GM18517 (cell line): ENCODE measurements around the gene EPS8.
"Not testable (repeated sequence)": the region's sequence is repeated elsewhere in the genome, so short reads cannot be mapped to it uniquely, and the experiment has no call there.

Experiments used
- ATAC-seq: cut with Tn5 transposase; IDR thresholded peaks from one replicate; pipeline ENCODE4 v1.9.1; 2021; ENCODE audit warnings: mild to moderate bottlenecking, moderate library complexity; ENCODE audit not compliant: unreplicated experiment

Gene EPS8

DNA sequence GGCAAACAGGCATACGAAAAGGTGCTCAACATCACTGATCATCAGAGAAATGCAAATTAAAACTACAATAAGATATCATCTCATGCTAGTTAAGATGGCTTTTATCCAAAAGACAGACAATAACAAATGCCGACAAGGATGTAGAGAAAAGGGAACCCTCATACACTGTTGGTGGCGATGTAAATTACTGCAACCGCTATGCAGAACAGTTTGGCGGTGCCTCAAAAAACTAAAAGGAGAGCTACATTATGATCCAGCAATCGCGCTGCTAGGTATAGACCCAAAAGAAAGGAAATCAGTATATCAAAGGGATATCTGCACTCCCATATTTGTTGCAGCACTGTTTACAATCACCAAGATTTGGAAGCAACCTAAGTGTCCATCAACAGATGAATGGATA lies 27.0 kb downstream of the EPS8 start:
- not testable (repeated sequence) for ATAC-seq

DNA sequence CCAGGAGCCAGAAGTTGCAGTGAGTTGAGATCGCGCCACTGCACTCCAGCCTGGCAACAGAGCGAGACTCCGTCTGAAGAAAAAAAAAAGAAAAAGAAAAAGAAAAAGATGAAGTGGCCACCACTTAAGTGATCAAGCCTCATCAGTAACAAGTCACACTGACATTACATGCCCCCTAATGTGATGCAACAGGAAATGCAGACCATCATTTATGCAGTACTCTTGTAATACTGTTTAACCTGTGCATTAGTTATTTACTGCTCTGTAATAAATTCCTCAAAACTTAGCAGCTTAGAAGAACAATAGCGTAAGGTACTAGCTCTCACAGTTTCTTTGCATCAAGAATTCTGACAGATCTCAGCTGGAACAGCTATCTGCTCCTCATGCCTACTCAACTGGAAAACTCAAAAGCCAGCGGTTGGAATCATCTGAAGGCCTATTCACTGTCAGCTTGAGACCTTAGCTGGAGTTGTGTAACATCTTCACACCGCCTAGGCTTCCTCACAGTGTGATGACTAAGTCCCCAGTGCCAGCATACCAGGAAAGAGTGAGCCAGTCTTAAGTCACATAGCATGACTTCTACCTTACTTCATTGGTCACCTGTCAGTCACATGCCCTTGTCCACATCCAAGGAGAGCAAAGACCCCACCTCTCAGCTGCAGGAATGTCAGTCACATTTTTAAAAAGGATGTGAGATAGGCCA lies 31.5 kb downstream of the EPS8 start:
- no peak for ATAC-seq

DNA sequence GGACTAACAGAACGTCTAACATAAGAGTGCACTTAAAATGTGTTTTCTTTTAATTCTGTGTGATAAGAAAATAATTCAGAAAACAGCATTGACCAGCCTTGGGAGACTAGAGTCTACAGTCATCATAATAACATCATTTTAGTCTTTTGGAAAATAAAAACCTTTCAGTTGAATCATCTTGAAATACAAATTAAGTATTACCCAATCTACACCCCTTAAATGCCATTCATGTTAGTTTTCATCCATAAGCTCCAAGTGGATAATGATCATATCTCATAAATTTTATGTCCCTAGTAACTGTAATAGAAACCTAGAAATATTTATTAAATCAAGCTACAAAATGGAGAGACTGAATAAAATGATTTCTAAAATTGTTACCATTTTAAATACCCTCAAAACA lies 32.4 kb downstream of the EPS8 start:
- no peak for ATAC-seq

DNA sequence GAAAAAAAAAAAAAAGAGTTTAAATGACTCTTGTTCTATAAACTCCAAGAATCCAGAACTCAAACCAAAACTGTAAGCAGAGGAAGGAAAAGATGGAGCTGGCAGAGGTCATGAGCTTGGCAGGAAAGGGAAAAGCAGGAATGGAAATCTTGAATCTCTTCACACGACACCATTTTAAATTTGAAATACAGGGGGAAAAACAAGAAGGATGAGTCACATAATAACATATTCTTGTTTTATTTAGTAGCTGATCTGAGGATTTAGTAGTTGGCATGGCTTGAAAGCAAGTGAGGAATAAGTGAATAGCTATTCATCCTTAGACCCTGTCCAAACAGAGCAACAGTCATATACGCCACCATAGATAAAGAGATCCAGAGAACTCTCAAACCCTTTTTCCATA lies 35.0 kb downstream of the EPS8 start:
- no peak for ATAC-seq

DNA sequence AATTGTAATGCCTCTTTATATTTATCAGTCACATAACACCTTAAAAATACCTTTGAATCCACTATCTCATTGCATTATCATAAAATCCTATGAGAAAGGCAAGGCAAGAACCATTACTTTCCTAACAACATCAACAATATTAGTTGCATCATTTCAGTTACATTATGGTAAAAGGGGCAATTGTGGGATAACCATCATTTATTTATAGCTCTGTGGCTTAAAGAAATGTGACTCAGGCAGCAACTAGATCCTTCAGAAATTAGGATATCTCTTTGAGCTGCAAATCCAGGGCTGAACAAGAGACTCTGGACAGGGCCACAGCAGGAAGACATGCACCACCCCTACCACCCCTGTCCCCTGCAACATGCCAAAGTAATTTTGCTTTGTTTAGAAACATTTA lies 36.4 kb downstream of the EPS8 start:
- ATAC-seq = no peak

DNA sequence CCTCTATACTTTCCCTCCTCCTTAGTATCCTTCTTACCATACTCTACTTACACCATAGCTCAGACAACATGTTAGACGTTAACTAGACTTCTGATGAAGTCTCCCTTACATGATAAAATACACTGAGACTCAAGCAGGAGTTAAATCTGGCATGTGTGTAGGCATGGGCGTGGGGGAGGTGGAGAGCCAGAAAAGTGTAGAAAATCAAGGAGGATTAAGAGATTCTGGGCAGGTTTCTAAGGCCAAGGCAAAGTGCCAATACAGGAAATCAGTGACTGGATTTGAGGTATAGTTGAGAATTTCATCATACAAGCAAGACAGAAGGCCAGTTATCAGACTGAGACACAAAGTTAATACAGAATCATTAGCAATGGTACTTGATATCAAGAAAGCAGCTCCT lies 37.4 kb downstream of the EPS8 start:
- no peak for ATAC-seq

DNA sequence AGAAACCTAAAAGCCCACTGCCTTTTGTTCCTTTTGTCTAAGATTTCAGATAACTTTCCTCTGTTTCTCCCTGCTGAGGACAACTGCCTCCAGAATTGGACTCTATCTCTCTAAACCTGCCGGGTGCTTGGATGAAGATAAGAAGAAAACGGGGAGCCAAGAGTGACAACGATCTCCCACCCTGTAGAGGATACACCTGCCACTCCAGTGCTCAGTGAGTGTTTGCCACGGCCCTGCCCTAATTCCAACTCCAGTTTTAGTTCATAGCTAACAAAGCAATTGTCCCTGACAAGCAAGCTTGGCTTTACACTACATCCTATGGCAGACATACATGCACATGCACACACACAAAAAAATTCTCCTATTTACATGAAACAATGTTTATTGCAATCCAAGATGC lies 39.3 kb downstream of the EPS8 start:
- ATAC-seq = no peak

DNA sequence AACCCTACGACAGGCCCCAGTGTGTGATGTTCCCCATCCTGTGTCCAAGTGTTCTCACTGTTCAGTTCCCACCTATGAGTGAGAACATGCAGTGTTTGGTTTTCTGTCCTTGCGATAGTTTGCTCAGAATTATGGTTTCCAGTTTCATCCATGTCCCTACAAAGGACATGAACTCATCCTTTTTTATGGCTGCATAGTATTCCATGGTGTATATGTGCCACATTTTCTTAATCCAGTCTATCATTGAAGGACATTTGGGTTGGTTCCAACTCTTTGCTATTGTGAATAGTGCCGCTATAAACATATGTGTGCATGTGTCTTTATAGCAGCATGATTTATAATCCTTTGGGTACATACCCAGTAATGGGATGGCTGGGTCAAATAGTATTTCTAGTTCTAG lies 47.3 kb downstream of the EPS8 start:
- not testable (repeated sequence) for ATAC-seq

DNA sequence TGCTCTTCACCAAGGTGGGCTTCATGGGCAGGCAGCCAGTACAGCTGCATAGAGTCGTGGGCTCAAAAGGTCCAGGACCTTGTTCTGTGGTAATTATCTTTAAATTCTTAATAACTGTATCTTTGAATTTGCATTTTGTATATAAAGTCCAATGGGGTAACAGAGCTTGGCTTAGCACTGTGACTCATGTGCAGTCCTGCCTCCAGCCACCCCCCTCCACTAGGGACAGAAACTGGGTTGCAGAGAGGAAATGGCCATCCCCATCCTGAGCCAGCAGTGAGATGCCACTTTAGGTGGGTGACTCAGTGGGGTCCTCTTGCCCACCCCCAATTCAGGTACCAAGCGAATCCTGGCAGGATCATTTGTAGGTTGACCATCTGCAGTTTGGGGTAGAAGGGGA lies 48.1 kb downstream of the EPS8 start:
- no peak for ATAC-seq

DNA sequence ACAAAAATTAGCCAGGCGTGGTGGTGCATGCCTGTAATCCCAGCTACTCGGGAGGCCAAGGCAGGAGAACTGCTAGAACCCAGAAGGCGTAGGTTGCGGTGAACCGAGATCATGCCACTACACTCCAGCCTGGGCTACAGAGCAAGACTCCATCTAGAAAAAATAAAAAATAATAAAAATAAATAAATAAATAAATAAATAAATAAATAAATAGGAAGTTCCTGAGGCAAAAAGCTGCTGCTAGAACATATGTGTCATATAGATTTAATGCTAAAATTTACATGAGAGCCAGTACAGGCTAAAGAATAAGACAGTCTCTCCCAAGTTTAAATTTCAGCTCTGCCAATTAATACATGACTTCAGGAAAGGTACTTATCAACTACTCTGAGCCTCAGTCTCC lies 48.8 kb downstream of the EPS8 start:
- ATAC-seq = not testable (repeated sequence)

DNA sequence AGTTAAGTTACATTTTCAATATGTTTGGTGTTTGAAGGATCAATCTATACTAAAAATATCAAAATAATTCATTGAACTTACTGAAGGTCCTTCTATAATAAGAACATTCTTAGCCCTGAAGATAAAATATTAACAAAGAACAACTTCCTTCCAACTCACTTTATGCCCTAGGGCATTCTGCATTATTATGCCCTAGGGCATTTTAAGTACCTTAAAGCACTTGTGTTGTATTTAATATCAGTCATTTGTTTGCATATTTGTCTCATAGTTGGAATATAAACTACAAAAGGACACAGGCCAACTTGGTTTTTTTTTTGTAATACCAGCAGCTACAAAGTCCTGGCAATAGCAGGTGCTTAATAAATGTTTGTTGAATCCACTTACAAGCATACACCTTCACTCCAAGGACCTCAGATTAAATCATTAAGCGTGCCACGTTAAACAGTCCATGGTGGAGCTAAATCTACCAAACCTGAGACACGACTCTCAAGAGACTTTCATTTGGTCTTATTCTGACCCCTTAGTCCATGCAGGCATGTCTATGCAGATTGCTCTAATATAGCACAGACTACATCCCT lies 50.7 kb downstream of the EPS8 start:
- ATAC-seq = no peak

DNA sequence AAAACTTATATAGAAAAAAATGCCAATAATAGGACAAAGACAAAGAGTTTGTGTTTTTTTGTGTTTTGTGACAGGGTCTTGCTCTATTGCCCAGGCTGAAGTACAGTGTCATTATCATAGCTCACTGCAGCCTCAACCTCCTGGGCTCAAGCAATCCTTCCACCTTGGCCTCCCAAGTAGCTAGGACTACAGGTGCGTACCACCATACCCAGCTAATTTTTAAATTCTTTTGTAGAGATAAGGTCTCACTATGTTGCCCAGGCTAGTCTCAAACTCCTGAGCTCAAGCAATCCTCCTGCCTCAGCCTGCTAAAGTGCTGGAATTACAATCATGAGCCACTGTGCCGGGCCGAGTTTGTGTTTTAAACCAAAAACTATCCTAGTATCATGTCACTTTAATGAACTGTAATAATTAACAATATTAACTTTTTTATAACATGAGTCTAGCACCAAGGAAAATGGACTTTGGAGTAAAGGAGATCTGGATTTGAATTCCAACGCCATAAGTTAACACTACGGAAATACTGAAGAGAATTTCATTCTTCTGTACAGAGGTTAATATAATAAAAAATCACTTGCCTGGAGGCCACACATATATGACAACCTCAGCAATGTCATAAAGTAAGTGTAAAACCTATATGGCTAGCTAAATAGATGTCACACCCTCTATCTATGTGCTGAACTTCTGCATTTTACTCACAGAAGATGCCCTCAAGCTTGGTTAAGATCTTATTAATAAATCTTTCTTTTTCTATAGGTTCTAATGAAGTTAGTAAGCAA lies 53.2 kb downstream of the EPS8 start:
- no peak for ATAC-seq

DNA sequence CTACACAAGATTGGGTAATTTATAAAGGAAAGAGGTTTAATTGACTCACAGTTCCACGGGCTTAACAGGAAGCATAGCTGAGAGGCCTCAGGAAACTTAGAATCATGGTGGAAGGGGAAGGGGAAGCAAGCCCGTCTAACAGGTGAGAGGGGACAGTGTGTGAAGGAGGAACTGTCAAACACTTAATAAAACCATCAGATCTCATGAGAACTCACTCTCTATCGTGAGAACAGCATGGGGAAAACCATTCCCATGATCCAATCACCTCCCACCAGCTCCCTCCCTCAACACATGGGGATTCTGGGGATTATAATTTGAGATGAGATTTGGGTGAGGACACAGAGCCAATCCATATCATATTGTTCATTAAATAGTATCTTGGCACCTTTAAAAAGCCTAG lies 56.1 kb downstream of the EPS8 start:
- ATAC-seq = peak; percentile 36

DNA sequence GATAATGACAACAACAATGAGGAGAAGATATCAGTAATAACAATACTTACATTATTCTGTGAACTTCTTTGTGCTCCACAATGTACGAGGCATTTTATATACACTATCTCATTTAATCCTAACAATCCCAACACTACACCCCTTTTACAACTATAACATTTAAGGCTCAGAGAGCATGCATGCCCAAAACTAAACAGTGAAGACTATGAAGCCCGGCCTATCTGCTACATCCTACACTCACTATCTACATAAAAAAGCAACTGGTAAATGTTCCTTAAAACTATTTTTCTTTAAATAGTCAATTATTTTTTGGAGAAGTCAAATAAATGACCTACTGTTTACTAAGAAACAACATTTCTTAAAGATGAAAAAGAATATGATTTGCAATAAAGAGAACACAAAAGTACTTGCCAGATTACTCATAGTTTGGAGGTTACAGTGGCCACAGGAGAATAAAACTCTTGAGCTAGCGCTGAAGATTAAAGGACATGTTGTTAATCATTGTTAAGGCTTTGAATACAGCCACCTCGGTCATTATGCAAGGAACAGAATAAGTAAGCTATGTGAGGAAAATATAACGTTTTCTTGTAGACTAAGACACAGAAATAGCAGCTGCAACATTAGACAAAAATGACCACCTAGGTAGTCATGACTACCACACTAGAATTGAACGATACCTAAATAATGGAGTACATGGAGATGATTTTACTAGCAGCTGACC lies 56.7 kb downstream of the EPS8 start:
- peak; percentile 83 for ATAC-seq

DNA sequence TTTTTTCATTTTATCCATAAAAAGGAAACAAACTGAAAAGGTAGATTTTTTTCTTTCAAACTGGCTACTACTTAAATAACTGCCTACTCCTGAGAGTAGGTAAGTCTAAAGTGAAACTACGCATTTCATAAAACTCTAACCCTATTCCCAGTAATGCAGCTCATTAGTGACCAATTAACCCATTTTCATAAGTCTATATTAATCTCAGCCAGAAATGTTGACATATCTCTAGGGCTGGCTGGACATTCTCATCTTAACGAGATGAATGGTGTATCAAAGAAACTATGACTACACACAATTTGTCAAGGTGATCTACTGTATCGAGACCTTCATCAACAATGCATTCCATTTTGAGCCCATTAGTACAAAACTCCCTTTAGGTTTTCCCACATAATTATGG lies 57.2 kb downstream of the EPS8 start:
- no peak for ATAC-seq

DNA sequence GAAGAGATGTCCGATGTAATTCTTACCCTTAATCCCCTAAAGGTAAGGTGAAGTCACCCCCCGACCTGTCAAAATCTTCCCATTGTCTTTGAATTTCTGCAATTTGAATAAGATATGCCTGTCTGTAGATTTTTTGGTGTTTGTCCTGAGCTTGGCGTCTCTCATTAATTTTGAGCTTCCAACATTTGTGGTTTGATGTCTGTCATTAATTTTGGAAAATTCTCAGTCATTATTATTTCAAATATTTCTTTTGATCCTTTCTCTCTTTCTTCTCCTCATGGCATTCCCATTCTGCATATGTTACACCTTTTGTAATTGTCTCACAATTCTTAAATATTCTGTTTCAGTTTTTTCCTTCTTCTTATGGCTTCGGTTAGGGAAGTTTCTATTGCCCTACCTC lies 60.1 kb downstream of the EPS8 start:
- no peak for ATAC-seq

DNA sequence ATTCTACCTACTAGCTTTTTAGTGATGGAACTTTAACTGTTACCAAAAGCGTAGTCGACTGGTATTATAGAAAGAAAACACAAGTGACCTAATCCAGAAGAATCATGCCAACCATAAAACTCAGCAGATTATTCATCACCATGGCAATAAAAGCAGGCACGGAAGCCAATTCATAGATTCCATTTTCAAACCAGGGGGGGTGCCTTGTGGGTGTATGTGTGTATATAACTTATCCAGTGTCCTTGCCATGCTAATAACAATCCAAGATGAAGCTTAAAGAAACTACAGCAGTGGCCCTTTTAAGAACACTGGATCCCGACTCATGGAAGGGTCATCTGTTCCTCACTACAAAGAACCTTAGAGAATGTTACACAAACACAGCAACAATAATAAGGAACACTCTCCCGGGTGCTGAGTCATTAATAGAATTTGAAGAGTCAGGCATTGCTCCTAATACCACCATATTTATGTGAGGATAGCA lies 61.0 kb downstream of the EPS8 start:
- ATAC-seq = no peak

DNA sequence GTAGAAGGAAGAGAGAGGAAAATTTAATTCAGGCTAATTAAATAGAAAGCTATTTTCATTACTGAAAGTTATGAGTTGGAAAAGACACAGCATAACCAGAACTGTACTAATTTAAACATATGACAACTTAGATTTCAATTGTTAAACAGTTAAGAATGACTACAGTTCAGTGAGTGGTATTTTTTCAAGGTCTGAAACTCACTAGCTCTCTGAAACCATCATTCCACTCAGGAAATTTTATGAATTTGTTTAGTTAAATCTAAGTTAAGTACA lies 62.4 kb downstream of the EPS8 start:
- no peak for ATAC-seq

DNA sequence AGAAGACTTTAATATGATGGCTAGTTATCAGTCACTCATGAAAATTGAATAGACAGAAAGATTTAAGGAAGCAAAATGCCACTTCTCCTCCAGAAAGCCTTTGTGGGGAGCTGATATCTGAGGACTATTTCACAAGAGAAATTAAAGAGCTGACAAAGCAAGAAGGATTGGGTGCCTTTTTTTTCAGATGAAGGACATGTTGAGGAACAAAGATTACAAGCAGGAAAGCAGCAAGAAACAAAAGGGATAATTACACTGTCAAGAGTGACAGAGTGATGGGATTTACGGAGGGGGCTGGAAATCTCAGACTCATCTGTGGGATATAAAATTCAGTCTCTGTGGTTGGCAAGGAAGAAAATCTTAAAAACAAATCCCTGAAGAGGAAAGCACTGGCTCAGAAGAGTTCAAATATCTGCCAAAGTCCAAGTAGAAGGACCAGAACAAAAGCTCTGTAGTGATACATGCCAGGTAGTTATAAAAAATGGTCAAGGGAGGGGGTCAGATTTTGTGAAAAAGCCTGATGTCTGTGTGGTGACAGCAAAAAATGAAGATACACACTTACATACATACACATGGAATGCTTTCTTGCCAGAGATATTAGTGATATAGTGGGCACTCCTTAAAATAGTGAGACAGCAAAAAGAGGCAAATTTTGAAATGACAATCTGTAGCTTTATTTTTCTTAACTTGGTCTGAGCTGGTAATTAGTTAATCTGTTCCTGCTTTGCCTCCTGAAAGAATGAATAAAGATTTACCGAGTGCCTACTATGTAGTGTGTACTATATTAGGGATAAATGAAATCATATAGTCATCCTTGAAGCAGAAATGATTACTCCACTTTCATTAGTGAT lies 62.9 kb downstream of the EPS8 start:
- ATAC-seq = no peak

DNA sequence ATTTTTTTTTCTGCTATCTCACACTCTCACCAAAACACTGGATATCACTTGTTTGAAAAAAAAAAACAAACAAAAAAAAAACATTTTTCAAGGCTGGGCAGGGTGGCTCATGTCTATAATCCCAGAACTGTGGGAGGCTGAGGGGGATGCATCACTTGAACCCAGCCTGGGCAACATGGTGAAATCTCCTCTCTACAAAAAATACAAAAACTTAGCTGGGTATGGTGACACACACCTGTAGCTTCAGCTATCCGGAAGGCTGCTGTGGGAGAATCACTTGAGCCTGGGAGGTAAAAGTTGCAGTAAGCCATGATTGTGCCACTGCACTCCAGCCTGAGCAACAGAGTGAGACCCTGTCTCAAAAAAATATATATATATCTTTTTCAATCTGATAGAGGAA lies 66.2 kb downstream of the EPS8 start:
- no peak for ATAC-seq
